ENCODE data around the gene RFX4.

DNA sequence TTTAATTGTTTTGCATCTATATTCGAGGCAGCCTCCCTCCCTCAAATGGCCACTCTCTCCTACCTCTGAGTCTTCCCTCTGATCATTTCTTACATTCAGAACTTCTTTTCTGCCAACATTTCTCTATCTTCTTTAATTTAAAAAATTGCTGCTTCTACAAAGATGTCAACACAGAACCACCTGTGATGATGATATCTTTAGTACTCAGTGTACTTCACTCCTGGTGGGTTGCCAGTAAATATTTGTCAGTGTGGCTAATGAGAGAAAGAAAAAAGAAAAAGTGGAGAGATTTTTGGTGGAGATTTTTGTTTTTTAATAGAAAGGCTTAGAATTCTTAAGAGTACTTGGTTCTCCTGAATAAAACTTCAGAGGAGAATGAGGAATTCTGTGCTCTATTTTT lies 199.8 kb downstream of the RFX4 start:
- TF ChIP-seq POLR2A (IDR thresholded peaks at IDR 0.05) (no peak), EP300 (IDR thresholded peaks at IDR 0.05; ENCODE audit: low read depth) (no peak), POLR2AphosphoS5 (IDR thresholded peaks at IDR 0.05) (no peak)
- TF ChIP-seq, protein P1, sequence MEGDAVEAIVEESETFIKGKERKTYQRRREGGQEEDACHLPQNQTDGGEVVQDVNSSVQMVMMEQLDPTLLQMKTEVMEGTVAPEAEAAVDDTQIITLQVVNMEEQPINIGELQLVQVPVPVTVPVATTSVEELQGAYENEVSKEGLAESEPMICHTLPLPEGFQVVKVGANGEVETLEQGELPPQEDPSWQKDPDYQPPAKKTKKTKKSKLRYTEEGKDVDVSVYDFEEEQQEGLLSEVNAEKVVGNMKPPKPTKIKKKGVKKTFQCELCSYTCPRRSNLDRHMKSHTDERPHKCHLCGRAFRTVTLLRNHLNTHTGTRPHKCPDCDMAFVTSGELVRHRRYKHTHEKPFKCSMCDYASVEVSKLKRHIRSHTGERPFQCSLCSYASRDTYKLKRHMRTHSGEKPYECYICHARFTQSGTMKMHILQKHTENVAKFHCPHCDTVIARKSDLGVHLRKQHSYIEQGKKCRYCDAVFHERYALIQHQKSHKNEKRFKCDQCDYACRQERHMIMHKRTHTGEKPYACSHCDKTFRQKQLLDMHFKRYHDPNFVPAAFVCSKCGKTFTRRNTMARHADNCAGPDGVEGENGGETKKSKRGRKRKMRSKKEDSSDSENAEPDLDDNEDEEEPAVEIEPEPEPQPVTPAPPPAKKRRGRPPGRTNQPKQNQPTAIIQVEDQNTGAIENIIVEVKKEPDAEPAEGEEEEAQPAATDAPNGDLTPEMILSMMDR (IDR thresholded peaks at IDR 0.05): no peak
